Panc1 (cell line): ENCODE data around the gene PTPN2. TPM values are rescaled to one million over a fixed set of nuclear protein-coding genes. Genes with fewer than 3 reads are reported as not detected.

Experiments
- ATAC-seq: fragments of 200-7000 bp; cut with Tn5 transposase; 2 replicates; pipeline ENCODE4 v1.9.1; 2020; ENCODE audit warnings: mild to moderate bottlenecking, moderate library complexity
- BruUV-seq: library from RNA; stranded (reverse); fragments of 400-500 nt; replicated peaks from 2 replicates; lab custom pipeline; 2021; lab: Mats Ljungman, UMichigan
- CTCF ChIA-PET: fragments of 300-600 bp; sonication (Branson Sonifier 250); formaldehyde crosslinking; loops from one replicate; lab custom pipeline; 2022; ENCODE audit warnings: antibody characterized with exemption; lab: Charles Lee
- POLR2A ChIA-PET: fragments of 300-600 bp; sonication (Branson Sonifier 250); formaldehyde crosslinking; loops from one replicate; lab custom pipeline; 2022; ENCODE audit warnings: antibody characterized with exemption; lab: Charles Lee
- DNase-seq: peaks from one replicate; pipeline ENCODE4 v3.0.0-alpha.2; 2010; ENCODE audit warnings: low read depth, low spot score
- H3K27ac ChIP-seq: 2 replicates; pipeline ENCODE4 v1.5.1; 2011; ENCODE audit warnings: mild to moderate bottlenecking, low read length, inconsistent platforms
- H3K27me3 ChIP-seq: fragments of 200-500 bp; sonication (Bioruptor generic); 2 replicates; pipeline ENCODE4 v1.6.0; 2014; ENCODE audit warnings: low read length, inconsistent platforms; ENCODE audit not compliant: control insufficient read depth, insufficient read depth
- H3K36me3 ChIP-seq: fragments of 200-500 bp; sonication (Bioruptor generic); 2 replicates; pipeline ENCODE4 v1.5.1; 2014; ENCODE audit warnings: inconsistent platforms, mild to moderate bottlenecking, low read length, moderate library complexity; ENCODE audit not compliant: control insufficient read depth, insufficient read depth
- H3K4me1 ChIP-seq: 2 replicates; pipeline ENCODE4 v1.5.1; 2011; ENCODE audit warnings: inconsistent platforms, mild to moderate bottlenecking, low read length, moderate library complexity; ENCODE audit not compliant: control insufficient read depth, insufficient read depth
- H3K4me3 ChIP-seq, 2 experiments: 2 replicates each; pipeline ENCODE4 v1.5.1; 2011 to 2012; ENCODE audit warnings: low read depth in 2 of 2, low read length in 2 of 2, mild to moderate bottlenecking in 2 of 2, inconsistent platforms in 1 of 2, moderate library complexity in 1 of 2
- H3K9me3 ChIP-seq: fragments of 200-500 bp; sonication (Bioruptor generic); 2 replicates; pipeline ENCODE4 v1.5.1; 2014; ENCODE audit warnings: low read depth, mild to moderate bottlenecking, inconsistent platforms, low read length, moderate library complexity; ENCODE audit not compliant: control insufficient read depth, insufficient read depth
- POLR2AphosphoS5 ChIP-seq: IDR thresholded peaks from 2 replicates; pipeline ENCODE4 v1.6.1; 2012; ENCODE audit warnings: mild to moderate bottlenecking, low read depth, low read length, moderate library complexity
- REST ChIP-seq, 2 experiments: IDR thresholded peaks; 2 replicates each; pipeline ENCODE4 v1.6.1; 2011 to 2012; ENCODE audit warnings: low read depth in 2 of 2, control low read depth in 1 of 2, low read length in 1 of 2, mild to moderate bottlenecking in 1 of 2, moderate library complexity in 1 of 2; ENCODE audit not compliant: insufficient read depth in 1 of 2
- SIN3A ChIP-seq: IDR thresholded peaks from 2 replicates; pipeline ENCODE4 v1.6.1; 2012; ENCODE audit warnings: low read depth, mild to moderate bottlenecking, low read length, moderate library complexity, borderline replicate concordance; ENCODE audit not compliant: insufficient read depth
- TCF7L2 ChIP-seq: IDR thresholded peaks from 2 replicates; pipeline ENCODE4 v1.6.1; 2011; ENCODE audit warnings: mild to moderate bottlenecking, low read depth, low read length, inconsistent platforms
- in situ Hi-C: cut with HindIII; loops from 2 replicates; pipeline ENCODE4 v1.10.0; 2016; ENCODE audit warnings: low sequenced_read_pairs, low pct_unique_long_range_greater_than_20kb
- intact Hi-C: fragments of 100-400 bp; cut with micrococcal nuclease; formaldehyde crosslinking; loops from one replicate; pipeline ENCODE4 v1.10.0; 2022; ENCODE audit not compliant: unreplicated experiment
- total RNA-seq: library from RNA; stranded (reverse); gene quantifications from one replicate; pipeline ENCODE4 v1.2.1, GENCODE V29; 2021; ENCODE audit not compliant: unreplicated experiment
- TF ChIP-seq, protein P1 (sequence below): fragments of 450-650 bp; IDR thresholded peaks from 2 replicates; pipeline ENCODE4 v1.5.1; 2017; ENCODE audit warnings: mild to moderate bottlenecking

PTPN2 gene
- total RNA-seq, 1 experiment from 2014 or later: 34.8 TPM

DNA sequence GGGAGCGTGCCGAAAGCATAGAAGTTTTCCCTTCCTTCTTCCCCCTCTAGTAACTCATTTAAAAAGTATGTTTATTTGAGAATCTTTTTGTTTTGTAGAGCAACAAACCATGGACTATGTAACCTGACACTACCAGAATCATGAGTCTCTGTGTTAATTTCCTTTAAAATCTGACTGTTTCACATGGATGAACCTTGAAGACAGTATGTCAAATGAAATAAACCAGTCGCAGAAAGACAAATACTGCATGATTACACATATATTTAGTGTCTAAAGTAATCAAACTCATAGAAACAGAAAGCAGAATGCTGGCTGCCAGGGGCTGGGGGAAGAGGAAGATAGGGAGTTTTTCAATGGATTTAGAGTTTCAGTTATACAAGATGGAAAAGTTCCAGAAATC lies 32.3 kb downstream of the PTPN2 start:
- no peak overlapping the region for H3K27ac ChIP-seq
- POLR2A ChIA-PET: no interaction called here

DNA sequence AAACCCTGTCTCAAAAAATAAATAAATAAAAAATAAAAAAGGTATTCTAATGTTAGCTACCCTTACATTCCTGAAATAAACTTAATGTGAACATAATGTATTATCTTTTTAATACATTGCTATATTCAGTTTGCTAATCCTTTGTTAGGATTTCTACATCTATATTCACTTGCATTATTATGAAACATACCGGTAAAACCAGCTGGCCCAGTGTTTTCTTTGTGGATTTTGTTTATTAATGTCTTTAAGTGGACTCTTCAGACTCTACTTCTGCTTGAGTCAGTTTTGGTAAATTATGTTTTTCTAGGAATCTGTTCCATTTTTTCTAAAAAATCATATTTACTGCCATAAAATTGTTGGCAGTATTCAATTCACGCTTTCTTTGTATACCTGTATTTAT lies 34.5 kb downstream of the PTPN2 start:
- POLR2A ChIA-PET: interaction anchor here (0.6 kb wide), 1 partner anchor 34 kb away, joined by 4 read pairs; no protein-coding TSS in a partner anchor
- DNase-seq: no peak

More for the DNA sequence above, 32.3 kb downstream of the PTPN2 start:
- DNase-seq (no peak), ATAC-seq (no peak)
- no peaks in the 10 kb centered on the region for H3K4me1 ChIP-seq
- CTCF ChIA-PET: no interaction called here
- H3K27me3 ChIP-seq: no peaks in the 10 kb centered on the region
- no peaks in the 10 kb centered on the region for H3K9me3 ChIP-seq
- no peaks in the 10 kb centered on the region for H3K36me3 ChIP-seq
- in situ Hi-C loops: no loop called here
- H3K4me3 ChIP-seq: no peak overlapping the region
- intact Hi-C loops: no loop called here
- BruUV-seq: no TSS peak
- TF ChIP-seq, protein P1, sequence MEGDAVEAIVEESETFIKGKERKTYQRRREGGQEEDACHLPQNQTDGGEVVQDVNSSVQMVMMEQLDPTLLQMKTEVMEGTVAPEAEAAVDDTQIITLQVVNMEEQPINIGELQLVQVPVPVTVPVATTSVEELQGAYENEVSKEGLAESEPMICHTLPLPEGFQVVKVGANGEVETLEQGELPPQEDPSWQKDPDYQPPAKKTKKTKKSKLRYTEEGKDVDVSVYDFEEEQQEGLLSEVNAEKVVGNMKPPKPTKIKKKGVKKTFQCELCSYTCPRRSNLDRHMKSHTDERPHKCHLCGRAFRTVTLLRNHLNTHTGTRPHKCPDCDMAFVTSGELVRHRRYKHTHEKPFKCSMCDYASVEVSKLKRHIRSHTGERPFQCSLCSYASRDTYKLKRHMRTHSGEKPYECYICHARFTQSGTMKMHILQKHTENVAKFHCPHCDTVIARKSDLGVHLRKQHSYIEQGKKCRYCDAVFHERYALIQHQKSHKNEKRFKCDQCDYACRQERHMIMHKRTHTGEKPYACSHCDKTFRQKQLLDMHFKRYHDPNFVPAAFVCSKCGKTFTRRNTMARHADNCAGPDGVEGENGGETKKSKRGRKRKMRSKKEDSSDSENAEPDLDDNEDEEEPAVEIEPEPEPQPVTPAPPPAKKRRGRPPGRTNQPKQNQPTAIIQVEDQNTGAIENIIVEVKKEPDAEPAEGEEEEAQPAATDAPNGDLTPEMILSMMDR: no peak
- TF ChIP-seq SIN3A (no peak), REST (IDR thresholded peaks at IDR 0.05; ENCODE audit: insufficient read depth in 1 of 2, low read depth in 2 of 2, low read length in 1 of 2) (no peak), POLR2AphosphoS5 (no peak)

More for the DNA sequence above, 34.5 kb downstream of the PTPN2 start:
- no TSS peak for BruUV-seq
- intact Hi-C loops: no loop called here
- CTCF ChIA-PET: no interaction called here
- Histone ChIP-seq H3K4me1 (no peaks in the 10 kb centered on the region), H3K27ac (no peak overlapping the region), H3K36me3 (no peaks in the 10 kb centered on the region; the same call in 1 of the 2 replicates), H3K9me3 (no peaks in the 10 kb centered on the region), H3K4me3 (no peak overlapping the region), H3K27me3 (no peaks in the 10 kb centered on the region)
- in situ Hi-C loops: no loop called here
- ATAC-seq: no peak
- no peak for TF ChIP-seq REST (IDR thresholded peaks at IDR 0.05; ENCODE audit: insufficient read depth in 1 of 2, low read depth in 2 of 2, low read length in 1 of 2)
- TF ChIP-seq POLR2AphosphoS5: no peak
- no peak for TF ChIP-seq SIN3A
- TF ChIP-seq TCF7L2: no peak
- TF ChIP-seq, protein P1: no peak
